Ascending aorta (tissue), 2 donors: ENCODE data around the gene LYPD6B. TPM values are rescaled to one million over a fixed set of nuclear protein-coding genes. Genes with fewer than 3 reads are reported as not detected.

Experiments
- DNase-seq, 2 donors: peaks; one replicate each; pipeline ENCODE4 v3.0.0-alpha.2; 2019; ENCODE audit warnings: low spot score in 2 of 2
- H3K27ac ChIP-seq, 2 donors: fragments of 200-600 bp; sonication (generic); one replicate each; pipeline ENCODE4 v1.5.1; 2016 to 2017; ENCODE audit warnings: mild to moderate bottlenecking in 1 of 2
- H3K27me3 ChIP-seq: fragments of 200-600 bp; sonication (generic); one replicate; pipeline ENCODE4 v1.5.1; 2017
- H3K36me3 ChIP-seq, 2 donors: fragments of 200-600 bp; sonication (generic); one replicate each; pipeline ENCODE4 v1.5.1; 2016
- H3K4me1 ChIP-seq, 2 donors: fragments of 200-600 bp; sonication (generic); one replicate each; pipeline ENCODE4 v1.5.1; 2016 to 2017; ENCODE audit warnings: mild to moderate bottlenecking in 1 of 2
- H3K4me3 ChIP-seq, 2 donors: fragments of 200-600 bp; sonication (generic); one replicate each; pipeline ENCODE4 v1.5.1; 2016 to 2017; ENCODE audit warnings: mild to moderate bottlenecking in 1 of 2
- H3K9me3 ChIP-seq, 2 donors: fragments of 200-600 bp; sonication (generic); one replicate each; pipeline ENCODE4 v1.5.1; 2016
- CTCF ChIP-seq, 3 experiments: fragments of 200-600 bp in 2 of 3; fragments of 450-650 bp in 1 of 3; sonication (generic) in 2 of 3; IDR thresholded peaks; one replicate each; pipeline ENCODE4 v1.5.1; 2016 to 2019; ENCODE audit warnings: antibody characterized with exemption in 3 of 3, mild to moderate bottlenecking in 1 of 3, moderate library complexity in 1 of 3
- intact Hi-C: fragments of 100-400 bp; cut with DNase I; formaldehyde crosslinking; loops from one replicate; pipeline ENCODE4 v1.15.1; 2023
- total RNA-seq: library from RNA; depleted of rRNA; stranded (reverse); fragments of >200 nt; gene quantifications from one replicate; pipeline ENCODE4 v1.1.0, GENCODE V29; 2016

Gene LYPD6B
- total RNA-seq, 1 donor from 2014 or later, result not detected

DNA sequence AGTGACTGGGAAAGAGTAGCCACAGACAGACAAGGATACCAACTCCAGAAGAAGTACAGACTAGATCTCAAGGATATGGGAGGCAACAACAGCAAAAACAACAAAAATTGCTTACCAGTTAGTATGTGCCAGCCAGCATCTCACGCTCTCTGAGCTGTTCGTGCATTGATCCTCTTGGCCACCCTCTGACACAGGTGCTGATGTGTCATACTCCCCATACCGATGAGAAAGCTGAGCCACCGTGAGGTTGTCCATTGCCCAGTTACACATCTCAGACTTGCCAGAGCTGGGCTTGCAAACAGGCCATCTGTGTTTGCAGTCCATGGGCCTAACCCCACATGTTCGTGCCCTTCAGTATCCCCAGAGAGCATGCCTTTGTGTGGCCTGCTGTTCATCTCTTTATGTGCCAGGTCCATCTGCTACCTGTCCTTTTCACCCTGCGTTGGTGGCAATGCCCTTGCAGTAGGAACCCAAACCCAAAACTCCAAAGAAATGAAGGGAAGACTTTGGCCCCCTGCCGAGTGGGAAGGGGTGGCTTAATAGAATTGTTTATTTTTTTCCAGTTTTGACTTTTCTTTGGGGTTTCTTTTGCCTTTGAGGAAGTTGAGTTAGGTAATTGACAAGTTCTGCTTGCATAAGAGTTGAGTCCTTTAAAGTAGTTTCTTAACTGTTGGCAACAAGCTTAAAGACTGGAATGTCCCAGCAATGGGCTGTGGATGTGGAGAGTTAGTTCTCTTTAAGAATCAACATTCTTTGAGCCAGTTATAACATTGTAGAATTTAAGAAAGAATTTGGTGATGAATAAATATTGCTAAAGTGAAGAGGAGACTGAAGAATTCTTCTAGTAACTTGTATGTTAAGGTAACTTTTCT lies 46.7 kb downstream of the LYPD6B start:
- Histone ChIP-seq H3K4me1 (peaks cover 0 to 5% of the 10 kb centered on the region in 2 donors), H3K4me3 (no peak overlapping the region), H3K36me3 (no peaks in the 10 kb centered on the region), H3K27me3 (no peaks in the 10 kb centered on the region), H3K9me3 (no peaks in the 10 kb centered on the region), H3K27ac (peak overlapping the region in 1 of 2 donors; percentile 14)
- no peak for DNase-seq
- no peak for TF ChIP-seq CTCF (IDR thresholded peaks at IDR 0.05)
- intact Hi-C loops, result no loop called here

- H3K4me1 ChIP-seq, result peaks cover 0 to 5% of the 10 kb centered on the region in 2 donors
- H3K9me3 ChIP-seq, result no peaks in the 10 kb centered on the region
- H3K4me3 ChIP-seq, result no peak overlapping the region
- DNase-seq, result no peak
- H3K27ac ChIP-seq, result no peak overlapping the region
- H3K36me3 ChIP-seq, result no peaks in the 10 kb centered on the region
- no peak for TF ChIP-seq CTCF (IDR thresholded peaks at IDR 0.05)
- no peaks in the 10 kb centered on the region for H3K27me3 ChIP-seq
- intact Hi-C loops, result no loop called here
Measured at GRCh38 chr2:149087751-149088150, 49.3 kb downstream of the LYPD6B start.

DNA sequence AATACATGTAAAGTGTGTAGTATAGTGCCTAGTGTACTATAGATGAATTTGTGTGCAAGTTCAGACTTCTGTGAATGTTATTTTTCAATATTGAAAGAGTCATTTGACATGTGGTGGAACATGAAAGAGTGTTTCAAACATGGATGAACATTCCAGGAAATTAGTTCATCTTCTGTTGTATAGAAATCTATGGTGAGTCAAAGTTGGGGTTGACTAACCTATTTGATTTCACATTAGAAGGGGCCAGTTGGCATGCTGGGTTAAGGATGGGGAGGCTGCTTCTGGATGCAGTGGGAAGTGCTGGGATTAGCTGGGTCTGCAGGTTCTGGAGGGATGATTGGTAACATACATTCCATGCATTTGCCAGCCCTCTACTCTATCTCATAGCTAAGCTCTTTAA lies 50.6 kb downstream of the LYPD6B start:
- TF ChIP-seq CTCF (IDR thresholded peaks at IDR 0.05), result no peak
- intact Hi-C loops, result no loop called here
- Histone ChIP-seq H3K27me3 (no peaks in the 10 kb centered on the region), H3K4me1 (peaks cover 0 to 5% of the 10 kb centered on the region in 2 donors), H3K9me3 (no peaks in the 10 kb centered on the region), H3K27ac (no peak overlapping the region), H3K36me3 (no peaks in the 10 kb centered on the region), H3K4me3 (no peak overlapping the region)
- no peak for DNase-seq

DNA sequence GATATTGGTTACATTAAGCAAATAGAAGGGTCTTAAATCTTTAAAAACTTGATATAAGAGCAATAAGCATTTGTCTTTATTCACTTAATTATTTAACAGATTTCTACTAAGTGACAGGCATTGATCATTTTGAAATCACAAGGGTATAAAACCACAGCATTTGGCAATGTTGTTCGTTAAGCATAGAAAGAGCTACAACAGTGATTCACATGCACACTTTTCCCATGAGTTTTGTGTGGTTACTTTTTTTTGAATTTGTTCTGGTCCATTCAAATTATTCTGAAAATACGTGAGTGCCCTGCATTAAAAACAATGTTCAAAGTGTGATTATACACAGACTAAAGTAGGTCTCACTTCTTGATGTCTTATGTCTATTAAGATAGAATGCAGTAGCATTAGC lies 52.2 kb downstream of the LYPD6B start:
- no peak for DNase-seq
- Histone ChIP-seq H3K4me3 (no peak overlapping the region), H3K4me1 (no peaks in the 10 kb centered on the region), H3K27me3 (no peaks in the 10 kb centered on the region), H3K27ac (no peak overlapping the region), H3K9me3 (no peaks in the 10 kb centered on the region), H3K36me3 (no peaks in the 10 kb centered on the region)
- no peak for TF ChIP-seq CTCF (IDR thresholded peaks at IDR 0.05)
- intact Hi-C loops, result no loop called here

DNA sequence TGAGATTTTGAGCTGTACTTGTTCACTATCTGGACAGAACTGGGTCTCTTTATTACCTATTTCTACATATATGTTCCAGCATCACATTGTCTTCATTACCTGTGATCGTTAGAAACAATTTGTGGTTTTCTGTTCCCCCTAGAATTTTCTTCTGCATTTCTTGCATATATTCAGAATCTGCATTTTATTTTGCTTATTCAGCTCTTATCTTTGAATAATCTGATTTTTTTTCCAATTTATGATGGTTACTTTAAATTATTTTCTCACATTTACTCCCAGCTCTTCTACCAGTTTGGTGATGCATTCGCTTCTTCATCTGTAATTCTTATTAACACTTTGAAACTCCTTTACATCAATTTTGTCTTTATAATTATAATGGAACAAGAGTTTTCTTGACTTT lies 55.1 kb downstream of the LYPD6B start:
- Histone ChIP-seq H3K36me3 (no peaks in the 10 kb centered on the region), H3K27me3 (no peaks in the 10 kb centered on the region), H3K4me3 (no peak overlapping the region), H3K4me1 (no peaks in the 10 kb centered on the region), H3K27ac (no peak overlapping the region), H3K9me3 (no peaks in the 10 kb centered on the region)
- no peak for DNase-seq
- no peak for TF ChIP-seq CTCF (IDR thresholded peaks at IDR 0.05)
- intact Hi-C loops, result no loop called here
